PC-9 (cell line): ENCODE measurements around the gene SDCBP2. TPM values are rescaled to one million over a fixed set of nuclear protein-coding genes. Genes with fewer than 3 reads are reported as not detected.

Experiments
- BruUV-seq: library from RNA; stranded (reverse); fragments of 400-500 nt; replicated peaks from 2 replicates; lab custom pipeline; 2021; lab: Mats Ljungman, UMichigan
- CTCF ChIA-PET: fragments of 300-600 bp; sonication (Branson Sonifier 250); formaldehyde crosslinking; loops from one replicate; lab custom pipeline; 2022; ENCODE audit warnings: antibody characterized with exemption; lab: Charles Lee
- POLR2A ChIA-PET: fragments of 300-600 bp; sonication (Branson Sonifier 250); formaldehyde crosslinking; loops from one replicate; lab custom pipeline; 2022; ENCODE audit warnings: antibody characterized with exemption; ENCODE audit not compliant: unreplicated experiment; lab: Charles Lee
- DNase-seq, 2 experiments: peaks; one replicate each; pipeline versions ENCODE4 v3.0.0 to v3.0.0-alpha.2; 2015 to 2022; ENCODE audit warnings: mixed read lengths in 1 of 2
- H2AFZ ChIP-seq: fragments of 200-600 bp; sonication (generic); 2 replicates; pipeline ENCODE4 v1.8.1; 2017; ENCODE audit warnings: antibody characterized with exemption
- H3F3A ChIP-seq: fragments of 200-600 bp; sonication (generic); 2 replicates; pipeline ENCODE4 v1.8.1; 2017; ENCODE audit warnings: antibody characterized with exemption, mild to moderate bottlenecking, low read depth; ENCODE audit not compliant: insufficient read depth
- H3K27ac ChIP-seq: fragments of 200-600 bp; sonication (generic); 2 replicates; pipeline ENCODE4 v1.6.1; 2016; ENCODE audit warnings: mixed run types
- H3K27me3 ChIP-seq: fragments of 200-600 bp; sonication (generic); 2 replicates; pipeline ENCODE4 v1.6.1; 2016; ENCODE audit warnings: low read depth, mixed run types; ENCODE audit not compliant: insufficient read depth
- H3K36me3 ChIP-seq: fragments of 200-600 bp; sonication (generic); 2 replicates; pipeline ENCODE4 v1.6.1; 2016; ENCODE audit warnings: low read depth, mixed run types
- H3K4me1 ChIP-seq: fragments of 200-600 bp; sonication (generic); replicated peaks from 2 replicates; pipeline ENCODE4 v1.6.1; 2016; ENCODE audit warnings: mixed run types; ENCODE audit not compliant: insufficient read depth
- H3K4me2 ChIP-seq: fragments of 200-600 bp; sonication (generic); 2 replicates; pipeline ENCODE4 v1.6.1; 2017; ENCODE audit warnings: mixed run types
- H3K4me3 ChIP-seq: fragments of 200-600 bp; sonication (generic); 2 replicates; pipeline ENCODE4 v1.6.1; 2016; ENCODE audit warnings: mixed run types
- H3K79me2 ChIP-seq: fragments of 200-600 bp; sonication (generic); 2 replicates; pipeline ENCODE4 v1.6.1; 2017; ENCODE audit warnings: low read depth, mixed run types
- H3K9me2 ChIP-seq: fragments of 200-600 bp; sonication (generic); 2 replicates; pipeline ENCODE4 v1.8.1; 2017; ENCODE audit warnings: mild to moderate bottlenecking; ENCODE audit not compliant: insufficient read depth
- H3K9me3 ChIP-seq: fragments of 200-600 bp; sonication (generic); 2 replicates; pipeline ENCODE4 v1.8.1; 2016; ENCODE audit warnings: low read depth; ENCODE audit not compliant: insufficient read depth
- H4K20me1 ChIP-seq: fragments of 200-600 bp; sonication (generic); 2 replicates; pipeline ENCODE4 v1.8.1; 2017; ENCODE audit not compliant: insufficient read depth
- EZH2 ChIP-seq: fragments of 200-600 bp; sonication (generic); IDR thresholded peaks from 2 replicates; pipeline ENCODE4 v1.8.0; 2017; ENCODE audit warnings: antibody characterized with exemption, low read depth
- intact Hi-C: fragments of 100-400 bp; cut with micrococcal nuclease; formaldehyde crosslinking; loops from one replicate; pipeline ENCODE4 v1.10.0; 2022; ENCODE audit not compliant: unreplicated experiment
- total RNA-seq: library from RNA; stranded (reverse); gene quantifications from 2 replicates; pipeline ENCODE4 v1.2.3, GENCODE V29; 2021
- TF ChIP-seq, protein P1 (sequence below): fragments of 200-600 bp; sonication (generic); conservative IDR thresholded peaks from 2 replicates; pipeline ENCODE4 v1.6.1; 2017; ENCODE audit warnings: mixed run types, antibody characterized with exemption, mild to moderate bottlenecking, moderate library complexity

Gene SDCBP2
- total RNA-seq, 1 experiment from 2014 or later = 14.8 TPM

DNA sequence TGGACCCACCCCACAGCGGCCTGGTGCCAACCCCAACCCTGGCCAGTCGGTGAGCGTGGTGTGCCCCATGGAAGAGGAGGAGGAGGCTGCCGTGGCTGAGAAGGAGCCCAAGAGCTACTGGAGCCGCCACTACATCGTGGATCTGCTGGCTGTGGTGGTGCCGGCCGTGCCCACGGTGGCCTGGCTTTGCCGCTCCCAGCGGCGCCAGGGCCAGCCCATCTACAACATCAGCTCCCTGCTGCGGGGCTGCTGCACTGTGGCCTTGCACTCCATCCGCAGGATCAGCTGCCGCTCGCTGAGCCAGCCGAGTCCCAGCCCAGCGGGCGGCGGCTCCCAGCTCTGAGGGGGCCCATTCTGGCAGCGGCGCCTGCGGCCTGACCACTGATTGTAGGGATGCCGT is 23.2 kb downstream of the SDCBP2 start:
- Histone ChIP-seq H3K36me3 (no peaks in the 10 kb centered on the region), H3K9me2 (no peaks in the 10 kb centered on the region), H3K27ac (no peak overlapping the region), H2AFZ (no peak overlapping the region), H3K4me1 (peaks cover 7% of the 10 kb centered on the region), H3K9me3 (no peaks in the 10 kb centered on the region), H4K20me1 (no peaks in the 10 kb centered on the region), H3K79me2 (no peaks in the 10 kb centered on the region), H3F3A (no peaks in the 10 kb centered on the region), H3K27me3 (no peaks in the 10 kb centered on the region), H3K4me3 (no peak overlapping the region), H3K4me2 (no peak overlapping the region)
- ChIA-PET POLR2A (no interaction called here), CTCF (no interaction called here)
- TF ChIP-seq EZH2 = no peak
- TF ChIP-seq, protein P1, sequence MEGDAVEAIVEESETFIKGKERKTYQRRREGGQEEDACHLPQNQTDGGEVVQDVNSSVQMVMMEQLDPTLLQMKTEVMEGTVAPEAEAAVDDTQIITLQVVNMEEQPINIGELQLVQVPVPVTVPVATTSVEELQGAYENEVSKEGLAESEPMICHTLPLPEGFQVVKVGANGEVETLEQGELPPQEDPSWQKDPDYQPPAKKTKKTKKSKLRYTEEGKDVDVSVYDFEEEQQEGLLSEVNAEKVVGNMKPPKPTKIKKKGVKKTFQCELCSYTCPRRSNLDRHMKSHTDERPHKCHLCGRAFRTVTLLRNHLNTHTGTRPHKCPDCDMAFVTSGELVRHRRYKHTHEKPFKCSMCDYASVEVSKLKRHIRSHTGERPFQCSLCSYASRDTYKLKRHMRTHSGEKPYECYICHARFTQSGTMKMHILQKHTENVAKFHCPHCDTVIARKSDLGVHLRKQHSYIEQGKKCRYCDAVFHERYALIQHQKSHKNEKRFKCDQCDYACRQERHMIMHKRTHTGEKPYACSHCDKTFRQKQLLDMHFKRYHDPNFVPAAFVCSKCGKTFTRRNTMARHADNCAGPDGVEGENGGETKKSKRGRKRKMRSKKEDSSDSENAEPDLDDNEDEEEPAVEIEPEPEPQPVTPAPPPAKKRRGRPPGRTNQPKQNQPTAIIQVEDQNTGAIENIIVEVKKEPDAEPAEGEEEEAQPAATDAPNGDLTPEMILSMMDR = no peak
- BruUV-seq = no TSS peak
- intact Hi-C loops = no loop called here
- DNase-seq = no peak

DNA sequence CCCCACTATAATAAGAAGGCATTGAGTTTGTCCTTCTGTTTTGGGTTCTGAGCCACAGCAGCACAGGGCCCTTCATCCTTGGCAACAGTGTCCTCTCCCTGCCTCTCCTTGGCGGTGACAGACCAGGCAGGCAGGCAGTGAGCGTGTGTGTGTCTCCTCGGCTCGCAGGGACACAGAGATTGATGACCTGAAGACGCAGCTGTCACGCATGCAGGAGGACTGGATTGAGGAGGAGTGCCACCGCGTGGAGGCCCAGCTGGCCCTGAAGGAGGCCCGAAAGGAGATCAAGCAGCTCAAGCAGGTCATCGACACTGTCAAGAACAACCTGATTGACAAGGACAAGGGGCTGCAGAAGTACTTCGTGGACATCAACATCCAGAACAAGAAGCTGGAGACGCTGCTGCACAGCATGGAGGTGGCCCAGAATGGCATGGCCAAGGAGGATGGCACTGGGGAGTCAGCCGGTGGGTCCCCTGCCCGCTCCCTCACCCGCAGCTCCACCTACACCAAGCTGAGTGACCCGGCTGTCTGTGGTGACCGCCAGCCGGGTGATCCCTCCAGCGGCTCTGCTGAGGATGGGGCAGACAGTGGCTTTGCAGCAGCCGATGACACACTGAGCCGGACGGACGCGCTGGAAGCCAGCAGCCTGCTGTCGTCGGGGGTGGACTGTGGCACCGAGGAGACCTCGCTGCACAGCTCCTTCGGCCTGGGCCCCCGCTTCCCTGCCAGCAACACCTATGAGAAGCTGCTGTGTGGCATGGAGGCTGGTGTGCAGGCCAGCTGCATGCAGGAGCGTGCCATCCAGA is 24.0 kb downstream of the SDCBP2 start:
- Histone ChIP-seq H3F3A (no peaks in the 10 kb centered on the region), H3K27me3 (no peaks in the 10 kb centered on the region), H3K27ac (no peak overlapping the region), H3K9me2 (no peaks in the 10 kb centered on the region), H3K4me3 (no peak overlapping the region), H3K9me3 (no peaks in the 10 kb centered on the region), H2AFZ (no peak overlapping the region), H3K79me2 (no peaks in the 10 kb centered on the region), H3K4me2 (no peak overlapping the region), H3K36me3 (no peaks in the 10 kb centered on the region), H4K20me1 (no peaks in the 10 kb centered on the region), H3K4me1 (peaks cover 11% of the 10 kb centered on the region)
- CTCF ChIA-PET = no interaction called here
- no TSS peak for BruUV-seq
- no peak for DNase-seq
- intact Hi-C loops = no loop called here
- POLR2A ChIA-PET = interaction anchor here (0.6 kb wide), 2 partner anchors 167 to 186 kb away, joined by 3 to 4 read pairs; no protein-coding TSS in a partner anchor
- no peak for TF ChIP-seq EZH2
- TF ChIP-seq, protein P1 = no peak

DNA sequence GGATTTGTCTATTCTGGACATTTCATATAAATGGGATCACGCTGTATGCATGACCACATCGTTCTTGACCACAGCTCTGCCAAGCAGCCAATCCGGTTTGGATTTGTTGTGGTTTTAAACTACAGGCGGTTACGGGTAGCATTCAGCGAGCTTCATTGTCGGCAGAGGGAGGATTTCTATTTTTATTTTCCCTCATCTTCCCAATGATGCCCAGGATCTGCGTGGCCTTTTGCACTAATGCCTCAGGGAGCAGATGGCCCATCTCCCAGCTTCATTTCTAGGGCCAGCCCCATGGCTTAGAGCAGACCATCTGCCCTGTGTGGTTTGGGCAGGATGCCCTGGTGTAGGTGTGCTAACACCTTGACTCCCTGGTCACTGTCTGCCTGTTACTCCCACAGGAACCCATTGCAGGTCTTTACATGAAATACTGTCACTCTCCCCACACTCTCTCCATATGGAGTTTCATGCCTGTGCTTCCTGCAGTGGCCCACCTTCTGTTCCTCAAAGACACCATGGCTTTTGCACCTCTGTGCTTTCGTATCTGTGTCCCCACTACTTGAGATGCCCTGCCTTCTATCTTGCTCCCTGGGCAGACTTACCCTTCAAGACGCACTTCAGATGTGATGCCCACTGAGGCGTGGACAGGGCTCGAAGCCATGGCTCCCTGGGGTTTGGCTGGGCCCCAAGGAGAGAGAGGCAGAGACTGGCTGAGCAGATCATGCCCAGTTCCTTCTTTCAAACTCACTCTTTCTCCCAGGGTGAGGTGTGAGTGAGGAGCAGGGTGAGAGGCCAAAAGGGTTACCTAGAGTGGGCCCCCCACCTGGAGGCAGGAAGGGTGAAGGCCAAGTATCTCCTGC is 26.0 kb downstream of the SDCBP2 start:
- ChIA-PET POLR2A (no interaction called here), CTCF (no interaction called here)
- Histone ChIP-seq H3K4me1 (peaks cover 11% of the 10 kb centered on the region), H3F3A (no peaks in the 10 kb centered on the region), H3K9me3 (no peaks in the 10 kb centered on the region), H3K27ac (no peak overlapping the region), H4K20me1 (no peaks in the 10 kb centered on the region), H3K9me2 (no peaks in the 10 kb centered on the region), H3K27me3 (no peaks in the 10 kb centered on the region), H3K79me2 (no peaks in the 10 kb centered on the region), H3K36me3 (no peaks in the 10 kb centered on the region), H2AFZ (no peak overlapping the region), H3K4me3 (no peak overlapping the region), H3K4me2 (no peak overlapping the region)
- DNase-seq = no peak
- TF ChIP-seq, protein P1 = no peak
- TF ChIP-seq EZH2 = no peak
- BruUV-seq = no TSS peak
- intact Hi-C loops = no loop called here
